ENCODE results near the gene WDR5. TPM values are rescaled to one million over a fixed set of nuclear protein-coding genes. Genes with fewer than 3 reads are reported as not detected.

WDR5 gene
- total and polyA plus RNA-seq, 2 of the 13 experiments (the other 11 are each of a cell fraction or from before 2014, with no cell fraction given), result 34.3 TPM

- peak; percentile 32; the same call in 1 of the 2 replicates for TF ChIP-seq TOE1 (CRISPR knock-in tag; IDR thresholded peaks at IDR 0.05)
- TF ChIP-seq SRF (IDR thresholded peaks at IDR 0.05; ENCODE audit: low read depth, low read length), result no peak
- TF ChIP-seq ZFP36L2 (CRISPR knock-in tag; IDR thresholded peaks at IDR 0.05), result no peak
- no peak for TF ChIP-seq ELF4 (CRISPR knock-in tag; IDR thresholded peaks at IDR 0.05; ENCODE audit: borderline replicate concordance)
- peak; percentile 73 for TF ChIP-seq GATAD1 (CRISPR knock-in tag; IDR thresholded peaks at IDR 0.05)
- TF ChIP-seq ZBTB38 (CRISPR knock-in tag; IDR thresholded peaks at IDR 0.05), result no peak
Measured at GRCh38 chr9:134135343-134136117, at the start of gene WDR5 (continued).

- 56% methylated on average over 12 of the region's 14 CpGs for WGBS (ENCODE audit: low lambda C conversion rate)
- intact Hi-C loops (cut with micrococcal nuclease; ENCODE audit: unreplicated experiment), result no loop called here
- Histone ChIP-seq H3K79me2 (ENCODE audit: insufficient read depth, low read length) (no peaks in the 10 kb centered on the region), H3K4me1 (ENCODE audit: insufficient read depth, low read length) (no peaks in the 10 kb centered on the region), H3K36me3 (replicated peaks in 1 of 2; ENCODE audit: control insufficient read depth in 1 of 2, insufficient read depth in 2 of 2, low read length in 2 of 2) (no peaks in the 10 kb centered on the region), H3K27ac (ENCODE audit: extremely low read length, insufficient read depth, low read length) (no peak overlapping the region), H3K4me2 (ENCODE audit: low read depth, low read length) (no peak overlapping the region), H3K4me3 (replicated peaks in 1 of 3; ENCODE audit: insufficient read depth in 1 of 3, low read depth in 2 of 3, low read length in 3 of 3) (no peak overlapping the region), H4K20me1 (ENCODE audit: insufficient read depth, low read length) (no peaks in the 10 kb centered on the region), H3K9ac (ENCODE audit: insufficient read depth, low read depth, low read length) (no peak overlapping the region), H3K9me3 (ENCODE audit: low read length) (no peaks in the 10 kb centered on the region), H2AFZ (ENCODE audit: low read length) (no peak overlapping the region), H3K27me3 (ENCODE audit: control insufficient read depth in 1 of 2, insufficient read depth in 2 of 2, low read length in 2 of 2) (peaks cover 5 to 29% of the 10 kb centered on the region in 2 experiments; a peak in 4 of 5 replicates)
- TF ChIP-seq ZFP41 (CRISPR knock-in tag; IDR thresholded peaks at IDR 0.05; ENCODE audit: borderline replicate concordance) (no peak), PLRG1 (conservative IDR thresholded peaks at IDR 0.05) (no peak), GFI1 (CRISPR knock-in tag; IDR thresholded peaks at IDR 0.05; ENCODE audit: borderline replicate concordance) (no peak), ZZZ3 (CRISPR knock-in tag; IDR thresholded peaks at IDR 0.05; ENCODE audit: borderline replicate concordance) (no peak), ZNF225 (CRISPR knock-in tag; IDR thresholded peaks at IDR 0.05) (no peak), SP4 (CRISPR knock-in tag; IDR thresholded peaks at IDR 0.05) (no peak), TFDP2 (CRISPR knock-in tag; IDR thresholded peaks at IDR 0.05) (no peak), ZNF432 (CRISPR knock-in tag; IDR thresholded peaks at IDR 0.05; ENCODE audit: borderline replicate concordance) (no peak), ZNF749 (CRISPR knock-in tag; IDR thresholded peaks at IDR 0.05; ENCODE audit: borderline replicate concordance) (no peak), MXD1 (CRISPR knock-in tag; IDR thresholded peaks at IDR 0.05) (no peak), ZFP36 (IDR thresholded peaks at IDR 0.05; ENCODE audit: borderline replicate concordance, low read depth, low read length, partially characterized antibody) (no peak)
- DNase-seq (ENCODE audit: low spot score), result no peak
- peak; percentile 54 for ATAC-seq
- ChIA-PET POLR2A (no interaction called here), CTCF (ENCODE audit: low intra/inter-chr PET ratio, low total read pairs) (no interaction called here)
- in situ Hi-C loops (cut with HindIII; ENCODE audit: extremely low pct_ligation_motif_present, low pct_unique_long_range_greater_than_20kb), result no loop called here
- no TSS peak for BruUV-seq (replicated peaks)
- no peak for FAIRE-seq
Measured at GRCh38 chr9:134088063-134088725, 47.7 kb upstream of the WDR5 start.
